ENCODE data around the gene HCRTR1.

DNA sequence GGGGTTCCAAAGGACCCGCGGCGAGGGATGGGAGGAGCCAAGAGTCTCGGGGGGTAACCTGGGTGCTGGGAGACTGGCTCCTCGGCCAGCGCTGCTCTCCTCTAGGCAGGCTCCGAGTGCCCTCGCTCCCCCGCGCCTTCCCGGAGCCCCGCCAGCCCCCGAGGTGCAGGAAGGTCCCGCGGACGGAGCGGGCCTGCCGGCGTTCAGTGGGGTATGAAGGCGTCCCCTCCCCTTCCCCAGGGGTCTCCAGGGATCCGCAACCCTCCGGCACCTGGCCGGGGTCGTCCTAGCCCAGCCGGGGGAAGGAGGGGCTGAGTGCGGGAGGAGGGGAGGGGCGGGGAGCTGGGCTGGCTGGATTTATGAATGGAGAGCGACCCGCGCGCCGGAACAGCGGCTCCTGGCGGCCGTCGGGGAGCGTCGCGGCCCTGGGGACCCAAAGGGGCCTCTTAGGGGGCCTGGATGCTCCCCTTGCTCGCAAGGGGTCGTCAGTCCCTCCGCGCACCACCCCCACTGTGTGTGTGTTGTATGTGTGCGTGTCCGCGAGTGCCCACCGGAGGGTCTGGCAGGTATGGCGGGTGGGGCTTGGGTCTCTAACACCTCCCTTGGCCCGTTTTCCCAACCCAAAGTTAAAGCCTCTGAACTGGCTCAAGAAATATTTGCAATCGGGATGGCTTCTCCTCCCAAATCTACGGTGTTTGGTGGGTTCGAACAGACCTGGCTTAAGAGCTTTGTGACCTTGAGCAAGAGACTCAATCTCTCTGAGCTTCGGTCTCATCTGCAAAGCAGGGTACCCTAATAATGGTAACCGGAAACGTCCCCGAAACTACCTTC, 642 bp downstream of the HCRTR1 start:
- no peak for TF ChIP-seq EZH2phosphoT487 (IDR thresholded peaks at IDR 0.05; ENCODE audit: insufficient read depth, low read depth)
- TF ChIP-seq EZH2 (IDR thresholded peaks at IDR 0.05; ENCODE audit: insufficient read depth, poor library complexity, severe bottlenecking): no peak

All from GM23248 (cell line).